HG03196 (cell line): ENCODE data around the gene ADSS1.

ENCODE experiments used
- ATAC-seq: cut with Tn5 transposase; IDR thresholded peaks from one replicate; pipeline ENCODE4 v1.9.1; 2021; ENCODE audit not compliant: unreplicated experiment

The ADSS1 gene

DNA sequence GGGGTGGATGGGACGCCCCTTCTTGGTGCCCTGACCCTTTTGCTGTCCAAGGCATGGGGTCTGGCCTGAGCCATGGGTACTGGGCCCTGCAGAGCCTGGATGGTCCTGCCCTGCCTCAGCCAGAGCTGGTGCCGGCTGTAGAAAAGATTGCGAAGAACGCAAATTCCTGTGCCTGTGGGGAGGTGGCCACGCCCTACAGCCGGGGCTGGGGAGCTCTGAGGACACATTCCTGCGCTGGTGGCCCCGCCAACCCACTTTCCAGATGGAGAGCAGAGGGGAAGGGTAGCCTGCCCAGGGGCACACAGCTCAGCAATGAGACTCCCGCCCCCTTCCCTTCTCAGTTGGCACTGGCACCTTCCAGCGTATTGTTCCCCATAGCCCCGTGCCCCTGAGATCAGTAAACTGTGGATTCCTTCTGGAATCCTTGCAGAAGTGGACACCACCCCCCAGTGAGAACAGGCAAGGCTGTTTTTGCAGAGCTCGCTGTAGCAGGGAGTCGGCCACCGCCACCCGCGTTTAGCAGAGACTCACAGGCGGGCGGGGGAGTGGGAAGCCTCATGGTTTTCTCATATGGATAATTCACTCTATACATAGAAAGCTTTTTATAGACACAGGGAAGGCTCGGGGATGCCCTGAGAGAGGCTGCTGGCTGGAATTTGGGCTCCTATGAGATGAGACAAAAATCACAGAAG is 26.0 kb upstream of the ADSS1 start:
- no peak for ATAC-seq

DNA sequence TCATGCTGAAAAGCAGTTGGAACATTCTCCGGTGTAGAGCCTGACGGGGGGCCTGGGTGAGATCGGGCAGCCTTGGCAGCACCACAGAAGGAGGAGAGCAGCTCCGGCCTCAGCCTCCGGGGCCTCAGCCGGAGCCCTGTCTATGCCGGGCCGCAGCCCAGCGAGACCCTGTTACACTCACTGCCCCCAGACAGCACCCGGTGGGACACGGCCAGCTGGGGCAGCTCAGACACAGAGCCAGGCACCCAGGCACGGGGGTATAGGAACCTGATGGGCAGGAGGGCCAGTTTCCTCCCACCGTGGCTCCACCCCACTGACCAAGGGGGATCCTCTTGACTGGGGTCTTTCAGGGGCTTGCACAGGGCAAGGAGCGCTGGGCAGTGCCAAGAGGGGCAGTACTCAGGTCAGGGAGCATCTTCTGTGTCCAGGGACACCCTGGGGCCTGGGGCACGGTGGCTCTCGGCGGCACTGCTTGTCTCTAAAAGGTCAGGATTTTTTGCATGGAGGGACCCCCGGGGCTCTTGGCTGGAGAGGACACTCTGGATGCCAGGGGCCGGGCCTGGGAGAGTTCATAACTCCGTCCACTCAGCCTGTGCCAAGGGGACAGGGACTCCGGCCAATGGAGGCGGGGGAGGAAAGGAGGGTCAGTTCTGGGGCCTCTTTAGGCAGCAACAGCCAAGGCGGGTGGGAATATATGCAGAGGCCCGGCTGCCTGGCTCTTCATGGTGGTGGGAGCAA is 25.2 kb upstream of the ADSS1 start:
- ATAC-seq = no peak

DNA sequence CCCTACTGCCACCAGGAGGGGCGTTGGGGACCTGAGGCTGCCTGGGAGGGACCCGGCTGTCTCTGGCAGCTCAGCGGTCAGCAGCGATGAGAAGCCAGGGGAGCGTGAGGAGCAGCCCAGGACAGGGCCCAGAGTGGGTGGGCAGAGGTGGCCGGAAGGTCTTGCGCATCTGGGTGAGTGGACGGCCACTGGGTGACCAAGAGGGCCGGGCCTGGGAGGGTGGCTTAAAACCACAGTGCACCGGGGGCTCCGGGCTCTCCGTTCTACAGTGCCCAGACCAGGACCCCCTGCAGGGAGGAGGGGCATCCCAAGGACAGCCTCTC is 24.6 kb upstream of the ADSS1 start:
- ATAC-seq = no peak

DNA sequence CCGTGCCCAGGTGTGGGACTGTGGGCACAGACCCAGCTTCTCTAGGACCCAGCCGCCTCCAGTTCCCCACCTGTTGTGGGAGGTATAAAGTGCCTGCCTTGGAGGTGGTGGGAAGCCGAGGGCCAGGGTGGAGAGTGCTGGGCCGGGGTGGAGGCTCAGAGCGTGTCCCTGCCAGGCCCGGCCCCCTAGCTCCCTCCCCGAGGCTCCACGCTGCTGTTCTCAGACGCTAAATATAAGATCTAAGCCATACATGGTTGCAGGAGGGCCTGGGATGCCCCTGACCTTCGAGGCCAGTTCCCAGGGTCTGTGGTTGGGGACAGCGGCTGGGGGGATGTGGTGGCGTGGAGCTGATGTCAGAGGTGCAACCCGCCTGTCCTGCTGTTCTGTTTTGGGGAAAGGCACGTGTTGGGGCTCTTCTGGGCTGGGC is 23.8 kb upstream of the ADSS1 start:
- no peak for ATAC-seq

DNA sequence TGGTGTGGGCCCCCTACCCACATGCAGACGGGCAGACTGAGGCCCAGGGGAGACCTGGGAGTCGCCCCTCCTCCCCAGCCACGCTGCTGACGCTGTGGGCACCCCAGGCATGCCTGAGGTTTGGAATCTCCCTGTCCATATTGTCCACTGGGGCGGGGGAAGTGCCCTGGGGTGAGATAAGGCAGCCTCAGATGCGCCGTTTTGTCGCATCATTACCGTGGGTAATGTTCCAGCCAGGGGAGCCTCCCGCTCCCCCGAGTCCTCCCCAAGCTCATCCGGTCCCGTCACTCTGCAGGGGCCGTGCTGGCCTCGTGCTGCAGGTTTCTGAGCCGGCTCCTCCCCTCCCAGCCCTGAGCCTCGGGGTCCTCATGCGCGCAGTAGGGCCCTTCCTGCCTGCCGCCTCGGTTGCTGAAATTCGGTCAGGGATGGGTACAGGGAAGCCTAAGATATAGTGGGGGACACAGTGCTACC is 23.2 kb upstream of the ADSS1 start:
- ATAC-seq = no peak

DNA sequence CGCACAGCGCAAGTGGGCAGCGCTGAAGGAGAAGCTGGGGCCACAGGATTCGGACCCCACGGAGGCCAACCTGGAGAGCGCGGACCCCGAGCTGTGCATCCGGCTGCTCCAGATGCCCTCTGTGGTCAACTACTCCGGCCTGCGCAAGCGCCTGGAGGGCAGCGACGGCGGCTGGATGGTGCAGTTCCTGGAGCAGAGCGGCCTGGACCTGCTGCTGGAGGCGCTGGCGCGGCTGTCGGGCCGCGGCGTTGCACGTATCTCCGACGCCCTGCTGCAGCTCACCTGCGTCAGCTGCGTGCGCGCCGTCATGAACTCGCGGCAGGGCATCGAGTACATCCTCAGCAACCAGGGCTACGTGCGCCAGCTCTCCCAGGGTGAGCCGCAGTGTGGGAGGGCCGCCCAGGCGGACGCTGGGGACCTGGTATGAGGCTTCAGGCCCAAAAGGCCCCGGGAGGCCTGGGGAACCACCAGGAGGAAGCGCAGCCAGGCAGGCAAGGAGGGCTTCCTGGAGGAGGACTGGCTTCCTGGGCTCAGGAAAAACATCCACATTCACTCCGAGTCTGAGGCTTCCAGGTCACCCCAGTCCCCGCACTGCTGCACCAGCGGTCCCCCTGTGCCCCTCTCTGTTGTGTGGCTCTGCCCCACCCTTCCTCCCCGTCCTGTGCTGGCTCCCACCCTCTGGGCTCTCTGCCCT is 22.5 kb upstream of the ADSS1 start:
- no peak for ATAC-seq

DNA sequence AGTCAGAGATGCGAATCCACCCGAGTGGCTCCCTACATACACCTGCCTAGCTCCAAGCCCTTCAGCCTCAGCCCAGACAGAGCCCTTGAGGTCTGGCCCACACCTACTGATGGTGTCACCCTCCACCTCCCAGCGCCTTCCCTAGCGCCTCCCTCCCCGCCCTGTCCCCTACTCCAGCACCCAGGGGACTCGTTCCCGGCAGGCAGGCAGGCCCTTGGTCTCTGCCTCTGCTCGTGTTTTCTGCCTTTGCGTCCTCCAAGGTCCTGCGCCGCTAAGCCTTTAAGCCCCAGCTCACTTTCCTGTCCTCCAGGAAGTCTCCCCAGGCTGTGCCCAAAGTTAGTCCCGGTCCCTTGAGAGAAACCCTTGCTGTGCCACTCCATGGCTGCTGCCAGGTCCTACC is 21.9 kb upstream of the ADSS1 start:
- no peak for ATAC-seq

DNA sequence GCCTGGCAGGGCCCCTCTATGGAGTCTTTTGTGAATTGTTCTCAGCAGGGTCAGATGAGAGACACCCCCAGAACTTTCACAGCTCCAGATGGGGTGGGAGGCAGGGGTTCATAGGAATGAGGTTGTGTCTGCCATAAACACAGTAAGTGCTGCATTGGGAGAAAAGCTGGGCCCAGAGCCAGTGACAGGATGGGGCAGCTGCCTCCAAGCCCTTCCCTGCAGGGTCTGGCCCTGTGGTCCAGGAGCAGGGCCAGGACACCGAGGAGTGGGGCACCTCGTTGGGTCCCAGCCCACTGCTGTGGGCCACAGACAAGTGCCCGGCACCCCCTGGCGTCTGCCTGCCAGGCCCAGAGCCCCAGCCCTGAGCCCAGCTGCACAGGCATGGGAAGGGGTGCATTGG is 21.4 kb upstream of the ADSS1 start:
- ATAC-seq = no peak

DNA sequence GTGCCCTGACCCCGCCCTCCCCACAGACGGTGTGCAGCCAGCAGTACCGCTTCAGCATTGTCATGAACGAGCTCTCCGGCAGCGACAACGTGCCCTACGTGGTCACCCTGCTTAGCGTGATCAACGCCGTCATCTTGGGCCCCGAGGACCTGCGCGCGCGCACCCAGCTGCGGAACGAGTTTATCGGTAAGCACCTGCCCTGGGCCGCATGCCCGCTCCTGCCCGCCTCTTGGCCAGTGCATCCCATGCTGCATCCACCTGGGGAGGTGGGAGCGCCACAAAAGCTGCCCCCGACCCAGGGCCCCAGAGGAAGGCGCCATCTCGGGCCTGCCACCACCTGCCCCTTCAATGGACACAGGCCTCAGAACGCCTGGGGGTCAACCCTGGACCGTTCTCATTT is 20.8 kb upstream of the ADSS1 start:
- no peak for ATAC-seq

DNA sequence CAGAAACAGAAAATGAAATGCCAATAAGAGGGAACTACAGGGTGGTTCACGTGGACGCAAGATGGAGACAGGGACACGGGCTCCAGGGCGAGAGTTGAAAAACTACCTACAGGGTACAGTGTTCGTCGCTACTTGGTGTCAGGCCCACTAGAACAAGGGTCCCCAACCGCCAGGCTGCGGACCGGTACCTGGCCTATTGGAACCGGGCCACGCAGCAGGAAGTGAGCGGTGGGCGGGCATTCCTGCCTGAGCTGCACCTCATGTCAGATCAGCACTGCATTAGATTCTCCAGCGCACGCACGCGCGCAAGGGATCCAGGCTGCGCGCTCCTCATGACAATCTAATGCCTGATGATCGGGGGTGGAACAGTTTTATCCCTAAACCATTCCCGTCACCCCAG is 19.8 kb upstream of the ADSS1 start:
- no peak for ATAC-seq

DNA sequence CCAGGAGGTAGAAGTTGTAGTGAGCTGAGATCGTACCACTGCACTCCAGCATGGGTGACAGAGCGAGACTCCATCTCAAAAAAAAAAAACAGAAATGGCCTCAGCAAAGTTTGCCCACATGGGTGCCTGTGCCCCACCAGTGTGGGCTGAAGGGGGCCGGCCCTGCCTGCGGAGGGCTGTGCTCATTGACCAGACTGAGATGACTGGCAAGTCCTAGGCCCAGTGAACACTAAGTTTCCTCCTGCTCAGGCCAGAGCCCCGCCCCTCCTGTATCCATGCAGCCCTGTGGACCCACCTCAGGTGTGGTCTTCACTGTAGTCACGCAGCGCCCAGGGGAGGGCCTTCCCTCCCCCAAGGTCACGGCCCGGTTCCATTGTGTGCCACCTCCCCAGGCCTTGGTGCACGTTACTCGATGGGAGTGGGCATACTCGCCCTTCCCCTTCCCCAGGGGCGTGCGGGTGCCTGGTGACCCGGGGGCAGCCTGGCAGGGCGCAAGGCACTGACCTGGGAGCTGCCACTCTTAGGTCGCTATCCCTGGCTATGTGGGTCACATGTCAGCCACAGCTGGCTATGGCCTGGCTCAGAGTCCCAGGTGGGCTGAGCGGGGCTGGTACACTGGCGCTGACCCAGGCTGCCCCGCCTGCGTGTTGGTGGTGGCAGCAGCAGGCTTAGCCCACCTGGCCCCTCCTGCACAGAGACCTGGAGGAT is 18.5 kb upstream of the ADSS1 start:
- no peak for ATAC-seq

DNA sequence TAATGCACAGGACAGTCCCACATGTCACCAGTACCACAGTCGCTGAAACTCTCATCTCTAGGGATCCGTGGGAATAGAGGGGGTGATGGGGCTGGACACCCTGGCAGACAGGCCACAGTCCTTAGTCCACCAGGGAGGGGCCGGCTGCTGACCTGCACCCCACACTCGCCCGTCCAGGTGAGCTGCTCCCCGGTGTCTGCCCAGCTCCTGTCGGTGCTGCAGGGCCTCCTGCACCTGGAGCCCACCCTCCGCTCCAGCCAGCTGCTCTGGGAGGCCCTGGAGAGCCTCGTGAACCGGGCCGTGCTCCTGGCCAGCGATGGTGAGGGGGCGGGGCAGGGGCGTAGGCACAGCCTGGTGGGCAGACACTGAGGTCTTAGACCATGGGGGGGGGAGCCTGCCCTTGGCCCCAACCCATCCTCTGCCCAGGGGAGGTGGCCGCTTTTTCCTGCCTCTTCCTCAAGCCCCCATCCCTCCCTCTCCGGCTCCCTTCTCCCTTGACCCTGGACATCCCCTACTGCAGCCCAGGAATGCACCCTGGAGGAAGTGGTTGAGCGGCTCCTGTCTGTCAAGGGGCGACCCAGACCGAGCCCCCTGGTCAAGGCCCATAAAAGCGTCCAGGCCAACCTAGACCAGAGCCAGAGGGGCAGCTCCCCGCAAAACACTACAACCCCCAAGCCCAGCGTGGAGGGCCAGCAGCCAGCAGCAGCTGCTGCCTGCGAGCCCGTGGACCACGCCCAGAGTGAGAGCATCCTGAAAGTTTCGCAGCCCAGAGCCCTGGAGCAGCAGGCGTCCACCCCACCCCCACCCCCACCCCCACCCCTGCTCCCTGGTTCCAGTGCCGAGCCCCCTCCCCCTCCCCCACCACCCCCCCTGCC is 17.1 kb upstream of the ADSS1 start:
- no peak for ATAC-seq

DNA sequence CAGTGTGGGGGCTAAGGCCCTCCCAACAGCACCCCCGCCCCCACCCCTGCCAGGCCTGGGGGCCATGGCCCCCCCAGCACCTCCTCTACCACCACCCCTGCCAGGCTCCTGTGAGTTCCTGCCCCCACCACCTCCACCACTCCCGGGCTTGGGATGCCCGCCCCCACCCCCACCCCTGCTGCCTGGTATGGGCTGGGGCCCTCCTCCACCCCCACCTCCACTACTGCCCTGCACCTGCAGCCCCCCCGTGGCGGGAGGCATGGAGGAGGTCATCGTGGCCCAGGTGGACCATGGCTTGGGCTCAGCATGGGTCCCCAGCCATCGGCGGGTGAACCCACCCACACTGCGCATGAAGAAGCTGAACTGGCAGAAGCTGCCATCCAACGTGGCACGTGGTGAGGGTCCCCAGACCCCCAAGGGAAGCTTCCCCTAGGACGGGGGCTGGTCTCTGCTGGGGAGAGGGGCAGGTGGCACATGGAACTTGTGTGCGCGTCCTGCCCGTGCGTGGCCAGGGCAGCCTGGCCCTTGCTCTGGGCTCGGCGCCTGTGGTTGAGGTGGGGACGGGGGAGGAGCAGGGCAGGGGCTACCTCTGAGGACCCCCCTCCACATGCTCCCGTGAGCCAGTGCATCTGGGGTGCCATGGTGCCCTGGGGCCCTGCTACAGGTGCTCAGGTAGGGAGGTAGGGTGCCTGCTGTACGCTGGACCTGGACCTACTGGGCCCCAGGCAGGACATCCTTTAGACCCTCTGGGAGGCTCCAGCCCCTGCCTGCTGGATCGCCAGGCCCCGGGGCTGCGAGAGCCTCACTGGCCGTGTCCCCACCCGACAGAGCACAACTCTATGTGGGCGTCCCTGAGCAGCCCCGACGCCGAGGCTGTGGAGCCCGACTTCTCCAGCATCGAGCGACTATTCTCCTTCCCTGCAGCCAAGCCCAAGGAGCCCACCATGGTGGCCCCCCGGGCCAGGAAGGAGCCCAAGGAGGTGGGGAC is 16.1 kb upstream of the ADSS1 start:
- ATAC-seq = no peak

DNA sequence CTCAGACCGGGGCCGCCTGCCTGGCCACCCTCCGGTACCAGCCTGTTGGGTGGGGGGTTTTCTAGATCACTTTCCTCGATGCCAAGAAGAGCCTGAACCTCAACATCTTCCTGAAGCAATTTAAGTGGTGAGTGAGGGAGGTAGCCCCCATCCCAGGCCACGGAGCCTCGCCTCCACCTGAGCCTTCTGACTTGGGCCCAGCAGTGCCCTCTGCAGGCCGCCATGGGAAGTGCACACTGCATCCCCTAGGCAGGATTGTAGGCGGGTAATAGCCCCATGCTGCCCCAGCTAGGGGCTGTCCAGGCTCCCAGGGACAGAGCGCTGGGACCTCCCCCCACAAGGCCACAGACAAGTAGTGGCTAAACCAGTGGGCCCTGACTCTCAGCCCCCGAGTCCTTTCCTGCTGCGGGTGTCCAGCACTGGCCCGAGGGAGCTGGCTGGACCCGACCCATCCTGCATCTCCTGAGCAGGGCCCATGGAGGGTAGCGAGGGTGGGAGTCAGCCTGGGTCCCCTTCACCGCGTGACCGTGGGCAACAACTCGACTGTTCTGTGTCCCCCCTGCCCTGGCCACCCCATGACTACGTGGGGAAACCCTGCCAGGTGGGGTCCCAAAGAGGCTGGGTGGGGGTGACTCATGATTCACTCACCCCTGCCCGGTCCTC is 15.3 kb upstream of the ADSS1 start:
- ATAC-seq = peak; percentile 48

DNA sequence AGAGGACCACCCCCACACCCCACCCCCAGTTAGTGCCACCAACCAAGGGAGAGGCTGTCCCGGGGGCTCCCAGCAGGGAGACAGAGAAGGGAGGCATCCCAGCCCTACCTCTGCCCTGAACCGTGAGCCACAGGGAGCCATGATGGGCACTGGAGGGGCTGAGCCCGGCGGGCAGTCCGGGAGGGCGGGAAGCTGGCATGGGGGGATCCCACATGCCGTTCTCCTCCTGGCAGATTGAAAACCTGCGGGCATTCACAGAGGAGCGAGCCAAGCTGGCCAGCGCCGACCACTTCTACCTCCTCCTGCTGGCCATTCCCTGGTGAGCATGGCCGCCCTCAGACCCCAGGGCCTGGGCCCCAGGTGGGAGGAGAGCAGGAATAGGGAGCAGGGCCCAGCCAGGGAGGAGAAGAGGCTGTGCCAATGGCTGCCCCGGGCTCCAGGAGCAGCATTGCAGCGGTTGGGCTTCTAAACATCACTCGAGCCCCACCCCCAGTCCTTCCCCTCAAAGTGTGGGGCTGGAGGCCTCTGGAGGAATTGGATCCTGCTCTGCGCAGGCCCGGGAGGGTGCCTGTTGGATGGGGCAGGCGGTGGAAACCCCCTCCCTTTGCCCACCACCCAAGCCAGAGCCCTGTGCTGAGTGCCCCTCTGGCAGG is 14.5 kb upstream of the ADSS1 start:
- ATAC-seq = no peak

DNA sequence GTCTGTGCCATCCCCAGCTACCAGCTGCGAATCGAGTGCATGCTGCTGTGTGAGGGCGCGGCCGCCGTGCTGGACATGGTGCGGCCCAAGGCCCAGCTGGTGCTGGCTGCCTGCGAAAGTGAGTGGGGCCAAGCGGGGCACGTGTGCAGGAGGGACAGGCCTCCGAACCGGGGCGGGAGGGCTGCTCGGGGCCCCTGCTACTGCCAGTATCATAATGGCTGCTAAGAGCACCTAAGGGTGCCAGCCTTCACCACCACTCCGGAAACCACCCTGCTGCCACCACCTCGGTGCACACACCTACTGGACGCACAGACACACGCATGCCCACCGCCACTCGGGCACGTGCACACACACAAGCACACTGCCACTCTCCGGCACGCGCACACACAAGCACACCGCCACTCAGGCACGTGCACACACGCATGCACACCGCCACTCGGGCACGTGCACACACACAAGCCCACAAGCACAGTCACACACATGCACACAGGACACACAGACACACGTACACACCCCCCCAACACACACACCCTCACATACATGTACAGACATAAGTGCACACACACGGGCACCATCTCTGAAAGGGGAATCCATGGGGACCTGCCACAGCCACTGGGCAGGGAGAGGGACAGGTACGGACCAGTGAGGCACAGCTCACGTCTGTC is 13.8 kb upstream of the ADSS1 start:
- no peak for ATAC-seq

DNA sequence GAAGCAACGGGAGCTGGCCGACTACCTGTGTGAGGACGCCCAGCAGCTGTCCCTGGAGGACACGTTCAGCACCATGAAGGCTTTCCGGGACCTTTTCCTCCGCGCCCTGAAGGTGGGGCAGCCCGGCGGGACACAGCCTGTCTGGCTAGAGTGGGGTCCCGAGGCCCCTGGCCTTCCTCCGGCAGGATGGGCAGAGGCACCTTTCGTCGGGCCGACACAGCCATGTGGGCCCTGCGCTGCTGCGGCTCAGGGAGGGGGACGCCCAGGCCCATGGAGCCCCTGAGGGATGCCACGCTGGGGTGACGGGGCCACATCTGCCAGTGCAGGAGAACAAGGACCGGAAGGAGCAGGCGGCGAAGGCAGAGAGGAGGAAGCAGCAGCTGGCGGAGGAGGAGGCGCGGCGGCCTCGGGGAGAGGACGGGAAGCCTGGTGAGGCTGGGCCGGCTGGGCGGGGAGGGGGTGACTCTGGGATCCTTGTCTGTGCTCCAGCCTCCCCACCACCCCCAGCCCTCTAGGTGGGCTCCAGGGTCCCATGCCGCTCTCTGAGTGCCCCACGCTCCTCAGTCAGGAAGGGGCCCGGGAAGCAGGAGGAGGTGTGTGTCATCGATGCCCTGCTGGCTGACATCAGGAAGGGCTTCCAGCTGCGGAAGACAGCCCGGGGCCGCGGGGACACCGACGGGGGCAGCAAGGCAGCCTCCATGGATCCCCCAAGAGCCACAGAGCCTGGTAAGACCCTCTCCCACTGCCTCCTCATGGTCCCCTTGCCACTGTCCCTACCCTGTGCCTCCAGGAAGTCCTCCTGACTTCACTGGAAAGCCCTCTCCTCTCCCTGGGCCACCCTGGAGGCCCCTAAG is 10.9 kb upstream of the ADSS1 start:
- ATAC-seq = no peak
